ENCODE measurements around the gene ZNF892. TPM values are rescaled to one million over a fixed set of nuclear protein-coding genes. Genes with fewer than 3 reads are reported as not detected.

ZNF892 gene
- 10 to 100 TPM in 1 of 7 donors, 1 to 10 TPM in 6; 4.6 to 10.8 (median 6.2) TPM for total RNA-seq
- polyA plus RNA-seq, result under 1 TPM; 0.13 to 0.77 (median 0.29) TPM
- long read RNA-seq, donor 1, partial matches to known transcripts, result 0 of 1 reads
- long read RNA-seq, donor 1, other reads (novel, unspliced or antisense), result 0 of 1 reads
- long read RNA-seq, donor 2, result 0 reads

GRCh38 chr2:95207111-95207961 is at the start of gene ZNF892:
Gene ZNF892 (plus strand): TSS chr2:95207521. CDS start chr2:95207816, 295 bp downstream.
- Histone ChIP-seq H3K36me3 (peaks cover 13 to 37% (median 25%) of the 10 kb centered on the region in 6 donors), H3K4me3 (peak within 1 kb of the TSS; percentile 67 to 97 (median 76)), H3K27me3 (replicated peaks in 1 of 7) (no peaks in the 10 kb centered on the region), H3K9me3 (peaks cover 8 to 37% (median 28%) of the 10 kb centered on the region in 8 donors), H3K27ac (peak within 1 kb of the TSS; percentile 61 to 94 (median 88)), H3K4me1 (peaks cover 0 to 26% (median 20%) of the 10 kb centered on the region in 6 donors)
- intact Hi-C loops (cut with DNase I; ENCODE audit: low total_unique reads), result no loop called here
- TF ChIP-seq POLR2AphosphoS5 (IDR thresholded peaks at IDR 0.05), result peak; percentile 91 to 92 (median 92)
- TF ChIP-seq CTCF (IDR thresholded peaks at IDR 0.05 in 8 of 11, conservative IDR thresholded peaks at IDR 0.05 in 3 of 11), result peak in 8 of 11 experiments; percentile 15 to 47 (median 32)
- TF ChIP-seq POLR2A (IDR thresholded peaks at IDR 0.05), result peak in 1 of 3 donors; percentile 40
- peak; percentile 96 for DNase-seq
- 0 to 1% (median 1%) methylated on average over 47 to 74 of the region's 74 CpGs for WGBS, 5 donors

- no peaks in the 10 kb centered on the region for H3K27me3 ChIP-seq (replicated peaks in 1 of 7)
- 72 to 94% (median 77%) methylated on average over 6 to 10 of the region's 10 CpGs for WGBS, 5 donors
- H3K36me3 ChIP-seq, result peaks cover 2 to 38% (median 26%) of the 10 kb centered on the region in 6 donors
- TF ChIP-seq POLR2A (IDR thresholded peaks at IDR 0.05) (no peak), POLR2AphosphoS5 (IDR thresholded peaks at IDR 0.05) (no peak), CTCF (IDR thresholded peaks at IDR 0.05 in 8 of 11, conservative IDR thresholded peaks at IDR 0.05 in 3 of 11) (no peak)
- peaks cover 9 to 27% (median 16%) of the 10 kb centered on the region in 6 donors for H3K4me1 ChIP-seq
- peak overlapping the region in 7 of 8 donors; percentile 50 to 91 (median 65) for H3K4me3 ChIP-seq
- peak overlapping the region in 4 of 8 donors; percentile 14 to 87 (median 82) for H3K27ac ChIP-seq
- DNase-seq, result no peak
- intact Hi-C loops (cut with DNase I; ENCODE audit: low total_unique reads), result no loop called here
- H3K9me3 ChIP-seq, result peaks cover 0 to 37% (median 27%) of the 10 kb centered on the region in 8 donors
Measured at GRCh38 chr2:95158441-95158840, 48.9 kb upstream of the ZNF892 start.

GRCh38 chr2:95158891-95159619 is 48.3 kb upstream of the ZNF892 start:
- Histone ChIP-seq H3K27me3 (replicated peaks in 1 of 7) (no peaks in the 10 kb centered on the region), H3K4me1 (peaks cover 9 to 32% (median 22%) of the 10 kb centered on the region in 6 donors), H3K36me3 (peaks cover 2 to 32% (median 23%) of the 10 kb centered on the region in 6 donors), H3K27ac (peak overlapping the region; percentile 14 to 87 (median 74)), H3K4me3 (peak overlapping the region; percentile 50 to 91 (median 64)), H3K9me3 (peaks cover 0 to 31% (median 21%) of the 10 kb centered on the region in 8 donors)
- WGBS, 5 donors, result 3 to 14% (median 5%) methylated on average over 6 to 58 of the region's 58 CpGs
- intact Hi-C loops (cut with DNase I; ENCODE audit: low total_unique reads), result no loop called here
- DNase-seq, result peak; percentile 88
- TF ChIP-seq CTCF (IDR thresholded peaks at IDR 0.05 in 8 of 11, conservative IDR thresholded peaks at IDR 0.05 in 3 of 11), result no peak

Data from spleen (tissue), 13 donors.